GM21576 (cell line): ENCODE data around the gene DENND6A.
A peak's percentile ranks its signal among the peaks of the same experiment; 100 is the strongest.
"Not testable (repeated sequence)": the region's sequence is repeated elsewhere in the genome, so short reads cannot be mapped to it uniquely, and the experiment has no call there.

ENCODE experiments used
- ATAC-seq: cut with Tn5 transposase; IDR thresholded peaks from one replicate; pipeline ENCODE4 v1.9.1; 2021; ENCODE audit warnings: mild to moderate bottlenecking, moderate library complexity; ENCODE audit not compliant: unreplicated experiment

Gene DENND6A

GRCh38 chr3:57692396-57693147, at the start of gene DENND6A:
Gene DENND6A (minus strand): TSS chr3:57693077. CDS start chr3:57693018, 59 bp downstream.
- ATAC-seq = peak; percentile 73

- ATAC-seq = no peak
Observed at GRCh38 chr3:57740027-57740426, 47.1 kb upstream of the DENND6A start.

- no peak for ATAC-seq
Observed at GRCh38 chr3:57738391-57738790, 45.5 kb upstream of the DENND6A start.

DNA sequence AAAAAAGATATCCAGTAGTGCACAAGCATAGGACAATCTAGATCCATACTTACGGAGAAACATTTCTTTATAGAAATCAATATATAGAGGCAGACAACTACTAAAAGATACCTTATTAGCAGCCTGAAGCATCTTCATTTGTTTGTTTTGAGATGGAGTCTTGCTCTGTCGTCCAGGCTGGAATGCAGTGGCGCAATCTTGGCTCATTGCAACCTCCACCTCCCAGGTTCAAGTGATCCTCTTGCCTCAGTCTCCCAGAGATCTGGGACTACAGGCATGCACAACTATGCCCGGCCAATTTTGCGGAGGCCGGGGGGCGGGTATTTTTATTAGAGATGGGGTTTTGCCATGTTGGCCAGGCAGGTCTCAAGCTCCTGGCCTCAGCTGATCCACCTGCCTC, 45.0 kb upstream of the DENND6A start:
- no peak for ATAC-seq

DNA sequence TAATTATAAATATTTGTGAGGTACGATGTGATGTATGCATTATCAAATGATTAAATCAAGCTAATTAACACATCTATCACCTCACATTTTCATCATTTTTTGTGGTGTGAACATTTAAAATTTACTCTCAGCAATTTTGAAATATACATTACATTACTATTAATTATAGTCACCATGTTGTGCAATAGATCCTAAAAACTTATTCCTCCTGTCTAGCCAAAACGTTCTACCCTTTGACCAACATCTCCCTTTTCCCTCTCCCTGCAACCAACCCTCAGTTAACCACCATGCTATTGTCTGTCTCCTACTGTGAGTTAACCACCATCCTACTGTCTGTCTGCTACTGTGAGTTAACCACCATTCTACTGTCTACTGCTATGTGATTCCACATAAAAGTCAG, 42.5 kb upstream of the DENND6A start:
- ATAC-seq = no peak

DNA sequence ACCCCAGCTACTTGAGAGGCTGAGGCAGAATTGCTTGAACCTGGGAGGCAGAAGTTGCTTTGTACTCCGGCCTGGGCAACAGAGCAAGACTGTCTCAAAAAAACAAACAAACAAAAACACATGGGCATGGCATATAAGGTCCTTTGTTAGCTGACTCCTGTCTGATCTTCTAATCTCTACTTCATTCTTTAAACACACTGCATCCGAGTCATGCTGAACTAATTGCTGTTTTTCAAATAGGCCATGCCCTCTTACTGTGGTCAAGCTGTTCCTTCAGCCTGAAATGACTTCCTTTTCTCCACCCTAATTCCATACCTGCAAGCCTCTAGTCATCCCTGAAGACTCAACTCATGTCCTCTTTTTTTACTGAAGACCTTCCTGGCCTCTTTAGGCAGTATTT, 40.9 kb upstream of the DENND6A start:
- ATAC-seq = no peak

GRCh38 chr3:57731311-57731710, 38.4 kb upstream of the DENND6A start:
- ATAC-seq = no peak

- ATAC-seq = no peak
Observed at GRCh38 chr3:57730682-57731081, 37.8 kb upstream of the DENND6A start.

DNA sequence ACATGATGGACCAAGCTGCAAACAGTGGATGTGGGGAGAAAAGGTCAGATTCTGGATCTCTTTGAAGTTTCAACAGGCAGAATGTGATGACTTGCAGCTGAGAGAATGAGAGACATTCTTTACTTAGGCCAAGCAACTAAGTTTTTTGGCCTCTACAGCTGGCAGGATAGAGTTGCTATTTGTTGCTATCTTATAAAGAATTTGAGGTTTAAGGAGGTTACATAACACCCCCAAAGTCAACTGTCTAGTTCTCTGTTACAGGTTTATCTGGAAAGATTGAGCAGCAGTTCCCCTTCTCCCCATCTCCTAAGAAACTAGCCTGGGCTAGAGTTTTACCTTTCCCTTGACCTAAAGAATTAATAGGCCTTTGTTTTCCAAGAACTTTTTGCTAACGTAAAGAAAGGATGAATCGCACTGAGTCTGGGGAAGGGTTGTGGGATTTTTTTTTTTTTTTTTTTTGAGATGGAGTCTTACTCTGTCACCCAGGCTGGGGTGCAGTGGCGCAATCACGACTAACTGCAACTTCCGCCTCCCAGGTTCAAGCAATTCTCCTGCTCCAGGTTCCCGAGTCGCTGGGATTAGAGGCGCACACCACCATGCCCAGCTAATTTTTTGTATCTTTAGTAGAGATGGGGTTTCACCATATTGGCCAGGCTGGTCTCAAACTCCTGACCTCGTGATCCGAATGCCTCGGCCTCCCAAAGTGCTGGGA, 36.6 kb upstream of the DENND6A start:
- ATAC-seq = no peak

- no peak for ATAC-seq
Observed at GRCh38 chr3:57727106-57727505, 34.2 kb upstream of the DENND6A start.

GRCh38 chr3:57726397-57726796, 33.5 kb upstream of the DENND6A start:
- ATAC-seq = no peak

- no peak for ATAC-seq
Observed at GRCh38 chr3:57718118-57718517, 25.2 kb upstream of the DENND6A start.

DNA sequence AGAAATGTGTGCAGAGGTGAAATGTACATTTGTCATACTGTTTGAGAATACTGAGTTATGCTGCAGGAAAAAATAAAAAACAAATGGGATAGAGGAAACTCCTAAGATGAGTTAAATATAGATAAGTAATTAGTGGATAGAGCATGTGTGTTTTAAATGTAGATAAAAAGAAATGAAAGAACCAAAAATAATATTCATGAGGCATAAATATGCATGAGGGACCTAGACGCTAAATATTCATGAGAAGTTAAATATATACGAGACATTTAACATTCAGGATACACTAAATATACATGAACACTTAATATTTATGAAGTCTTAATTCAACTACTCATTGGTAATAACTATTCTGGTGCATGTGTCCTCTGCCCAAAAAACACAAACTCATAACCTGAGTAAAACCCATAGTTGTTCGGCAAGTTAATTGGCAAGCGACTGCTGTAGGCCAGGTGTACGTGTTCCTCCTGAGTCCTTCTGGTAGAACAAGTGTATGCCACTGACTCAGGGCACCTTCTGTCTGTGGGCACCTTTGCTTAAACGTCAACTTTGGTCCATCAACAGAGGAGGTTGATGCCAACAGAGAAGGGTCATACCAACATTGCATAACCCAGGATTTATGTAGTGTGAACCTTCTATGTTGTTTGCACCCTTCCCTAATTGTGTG, 24.5 kb upstream of the DENND6A start:
- ATAC-seq = no peak

- ATAC-seq = no peak
Observed at GRCh38 chr3:57715686-57716085, 22.8 kb upstream of the DENND6A start.

DNA sequence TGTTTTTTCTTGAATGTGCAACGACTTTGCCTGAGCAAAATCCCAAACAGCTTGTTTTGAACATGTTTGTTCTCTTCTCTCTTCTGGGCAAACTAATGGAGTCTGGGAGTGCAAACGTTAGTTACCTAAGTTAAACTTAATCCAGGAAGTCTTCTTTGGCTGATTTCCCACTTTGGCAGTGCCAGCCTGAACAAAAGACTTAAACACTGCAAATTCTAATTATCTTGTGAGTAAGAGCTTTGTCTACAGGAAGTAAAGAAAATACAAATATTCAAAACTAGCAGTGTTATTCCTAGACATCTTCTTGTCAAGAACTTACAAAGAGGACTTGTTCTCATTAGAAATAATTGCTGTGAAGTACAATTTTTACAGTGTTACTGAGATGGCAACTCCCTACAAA, 16.7 kb upstream of the DENND6A start:
- ATAC-seq = no peak

DNA sequence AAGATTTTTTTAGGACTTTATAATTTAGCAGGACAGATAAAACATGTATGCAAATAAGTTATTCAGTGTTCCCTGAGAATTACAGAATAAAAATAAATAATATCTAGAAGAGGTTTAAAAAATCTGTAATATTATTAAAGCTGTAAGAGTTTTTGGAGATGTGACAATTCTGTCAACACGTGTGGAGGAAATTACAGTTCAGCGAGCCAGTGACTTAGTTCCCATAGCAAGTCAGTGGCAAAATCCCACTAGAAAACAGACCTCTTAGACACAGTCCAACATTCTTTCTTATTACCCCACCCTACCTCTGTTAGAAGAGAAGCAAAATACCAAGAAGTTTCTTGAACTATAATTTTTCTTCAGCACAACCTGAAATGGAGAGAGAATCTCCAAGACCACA, 16.2 kb upstream of the DENND6A start:
- no peak for ATAC-seq

DNA sequence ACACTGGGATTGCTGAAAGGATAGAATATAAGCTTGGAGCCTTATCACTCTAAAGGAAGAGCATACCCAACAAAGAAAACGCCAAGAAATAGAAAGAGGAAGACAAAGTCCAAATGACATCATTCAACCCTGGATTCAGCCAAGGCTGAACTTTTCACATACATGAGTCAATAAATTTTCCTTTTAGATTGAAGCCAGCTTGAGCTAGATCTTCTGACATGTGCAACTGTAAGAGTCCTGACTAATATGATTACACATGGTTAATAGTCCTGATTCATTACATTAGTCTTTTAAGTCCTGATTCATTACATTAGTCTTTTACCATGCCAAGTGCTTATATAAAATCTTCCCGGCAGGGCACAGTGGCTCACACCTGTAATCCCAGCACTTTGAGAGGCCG, 13.6 kb upstream of the DENND6A start:
- no peak for ATAC-seq

DNA sequence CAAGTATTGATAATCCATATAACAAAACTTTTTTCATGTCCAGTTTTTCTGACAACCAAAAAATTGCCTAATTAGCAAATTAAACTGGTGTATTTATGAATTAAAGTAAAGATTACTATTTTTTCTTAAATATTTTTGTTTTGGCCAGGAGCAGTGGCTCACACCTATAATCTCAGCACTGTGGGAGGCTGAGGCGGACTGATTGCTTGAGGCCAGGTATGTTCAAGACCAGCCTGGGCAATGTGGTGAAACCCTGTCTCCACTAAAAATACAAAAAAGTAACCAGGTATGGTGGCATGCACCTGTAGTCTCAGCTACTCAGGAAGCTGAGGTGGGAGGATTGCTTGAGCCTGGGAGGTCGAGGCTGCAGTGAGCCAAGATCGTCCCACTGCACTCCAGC, 12.5 kb upstream of the DENND6A start:
- not testable (repeated sequence) for ATAC-seq

DNA sequence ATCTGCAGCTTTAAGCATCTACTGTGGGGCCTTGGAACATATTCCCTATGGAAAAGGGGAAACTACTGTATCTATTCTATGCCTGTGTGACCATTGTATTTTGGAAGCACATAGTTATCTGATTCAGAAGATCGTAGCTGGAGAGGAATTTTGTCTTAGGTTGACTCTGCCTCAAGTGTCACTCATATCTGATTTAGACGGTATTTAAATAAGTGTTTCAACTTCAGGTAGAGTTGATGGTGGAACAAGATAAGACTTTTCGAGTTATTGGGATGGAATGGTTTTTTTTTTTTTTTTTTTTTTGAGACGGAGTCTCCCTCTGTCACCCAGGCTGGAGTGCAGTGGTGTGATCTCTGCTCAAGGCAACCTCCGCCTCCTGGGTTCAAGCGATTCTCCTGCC, 8.9 kb upstream of the DENND6A start:
- no peak for ATAC-seq

DNA sequence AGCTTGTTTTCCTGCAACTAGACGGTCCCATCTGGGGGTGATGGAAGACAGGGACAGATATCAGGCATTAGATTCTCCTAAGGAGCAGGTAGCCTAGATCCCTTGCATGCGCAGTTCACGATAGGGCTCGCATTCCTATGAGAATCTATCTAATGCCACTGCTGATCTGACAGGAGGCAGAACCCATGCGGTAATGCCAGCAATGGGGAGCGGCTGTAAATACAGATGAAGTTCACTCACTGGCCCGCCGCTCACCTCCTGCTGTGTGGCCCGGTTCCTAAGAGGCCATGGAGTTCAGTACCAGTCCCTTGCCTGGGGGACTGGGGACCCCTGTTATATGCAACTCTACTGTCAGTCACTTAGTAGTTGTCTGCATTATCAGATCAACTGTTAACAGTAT, 7.9 kb upstream of the DENND6A start:
- no peak for ATAC-seq

GRCh38 chr3:57699591-57699990, 6.7 kb upstream of the DENND6A start:
- ATAC-seq = no peak

DNA sequence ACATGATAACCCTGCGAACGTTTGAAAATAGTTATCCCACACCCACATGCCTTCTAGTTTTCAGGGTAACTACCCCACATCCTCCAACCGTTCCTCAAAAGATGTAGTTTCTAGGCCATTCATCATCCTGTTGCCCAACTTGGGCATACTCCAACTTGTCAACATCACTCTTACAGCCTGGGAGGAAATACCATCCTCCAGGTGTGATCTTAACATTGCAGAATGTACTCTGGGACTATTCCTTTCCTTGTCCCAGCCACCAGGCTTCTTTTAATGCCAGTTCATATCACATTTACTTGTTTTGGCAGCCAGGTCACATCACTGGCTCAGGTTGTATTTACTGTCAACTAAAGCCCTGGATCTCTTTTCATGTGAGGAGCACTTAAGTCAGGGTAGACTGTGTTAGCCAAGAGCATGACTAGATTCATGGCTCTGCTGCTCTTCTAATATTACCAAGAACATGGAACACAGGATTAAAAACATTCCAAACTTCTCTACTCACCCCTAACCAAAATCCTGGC, 4.0 kb upstream of the DENND6A start:
- ATAC-seq = no peak
